ENCODE data around the gene DDB1.
"Not testable (repeated sequence)": the region's sequence is repeated elsewhere in the genome, so short reads cannot be mapped to it uniquely, and the experiment has no call there.

The DDB1 gene

DNA sequence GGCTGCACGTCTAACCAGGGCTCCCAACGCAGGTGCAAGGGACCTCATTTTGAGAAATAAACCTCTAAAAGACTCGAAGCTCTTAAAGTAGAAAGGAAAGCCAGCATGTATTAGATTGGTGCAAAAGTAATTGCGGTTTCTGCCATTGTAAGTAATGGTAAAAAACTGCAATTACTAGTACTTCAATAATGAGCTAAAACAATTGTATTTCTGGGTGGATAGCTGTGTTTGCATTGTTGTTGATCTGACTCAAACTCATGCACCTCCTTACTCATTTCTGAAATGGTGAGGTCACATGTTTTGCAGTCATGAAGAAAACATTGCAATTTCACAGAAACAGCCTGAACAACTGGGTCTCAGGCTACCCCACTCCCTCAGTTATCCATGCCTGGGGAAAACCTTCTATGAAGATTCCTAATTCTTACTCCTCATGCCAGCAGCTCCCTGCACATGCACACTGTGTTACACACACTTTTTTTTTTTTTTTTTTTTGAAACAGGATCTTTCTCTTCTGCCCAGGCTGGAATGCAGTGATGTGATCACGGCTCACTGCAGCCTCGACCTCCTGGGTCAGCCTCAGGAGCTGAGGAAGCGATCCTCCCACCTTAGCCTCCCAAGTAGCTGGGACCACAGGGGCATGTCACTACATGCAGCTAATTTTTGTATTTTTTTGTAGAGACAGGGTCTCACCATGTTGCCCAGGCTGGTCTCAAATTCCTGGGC lies 62.4 kb downstream of the DDB1 start:
- DNase-seq (ENCODE audit: insufficient read length, low spot score) (peak; percentile 42), FAIRE-seq (no peak)
- TF ChIP-seq POLR2A (IDR thresholded peaks at IDR 0.05; ENCODE audit: low read depth, low read length), result no peak

DNA sequence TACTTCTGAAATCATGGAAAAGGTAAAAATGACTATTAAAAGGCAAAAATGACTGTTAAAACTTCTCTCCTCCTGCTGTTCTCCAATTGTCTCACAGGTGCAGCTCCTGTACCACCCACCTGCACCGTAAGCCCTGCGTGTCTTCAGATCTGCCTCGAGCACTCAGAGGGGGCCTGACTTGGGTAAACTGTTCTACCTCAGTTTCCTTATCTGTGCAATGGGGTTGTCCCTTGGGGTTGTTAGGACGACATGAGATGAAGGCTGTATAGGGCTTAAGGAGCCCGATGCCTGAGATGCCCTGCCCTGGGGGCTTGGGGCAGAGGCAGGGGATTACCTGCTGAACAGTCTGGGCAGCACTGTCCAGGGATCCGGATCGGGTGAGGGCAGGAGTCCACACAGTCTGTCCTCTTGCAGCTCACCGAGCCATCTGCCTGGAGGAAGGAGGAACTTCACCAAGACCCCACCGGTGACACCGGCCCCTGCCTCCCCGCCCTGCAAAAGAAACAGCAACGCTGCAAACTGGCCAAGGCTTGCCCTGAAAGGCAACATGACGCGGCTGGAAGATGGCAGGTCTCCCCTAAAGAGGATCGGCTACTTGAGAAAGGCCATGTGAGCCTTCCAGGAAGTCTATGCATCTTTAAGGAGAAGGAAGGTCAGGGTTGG lies 64.2 kb downstream of the DDB1 start:
- no peak for DNase-seq (ENCODE audit: insufficient read length, low spot score)
- no peak for FAIRE-seq
- TF ChIP-seq POLR2A (IDR thresholded peaks at IDR 0.05; ENCODE audit: low read depth, low read length), result no peak

DNA sequence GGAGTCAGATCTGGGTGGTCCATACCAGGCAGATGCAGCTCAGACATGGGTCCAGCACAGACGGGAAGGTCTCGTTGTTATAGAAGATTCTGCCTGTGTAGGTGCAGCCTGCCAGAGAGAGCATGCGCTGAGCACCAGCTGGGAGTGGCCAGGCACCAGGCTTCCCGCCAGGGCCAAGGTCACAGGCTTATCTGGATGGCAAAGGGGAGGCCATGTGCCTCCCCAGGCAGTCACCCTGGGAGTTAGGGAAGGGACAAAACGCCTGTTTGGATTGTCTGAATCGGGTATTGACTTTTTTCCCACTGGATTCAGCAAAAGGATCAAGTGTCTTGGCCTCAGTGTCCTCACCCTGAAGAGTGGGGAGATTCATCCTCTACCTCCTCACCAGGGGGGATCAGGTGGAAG lies 65.5 kb downstream of the DDB1 start:
- no peak for TF ChIP-seq POLR2A (IDR thresholded peaks at IDR 0.05; ENCODE audit: low read depth, low read length)
- no peak for DNase-seq (ENCODE audit: insufficient read length, low spot score)
- FAIRE-seq, result no peak

DNA sequence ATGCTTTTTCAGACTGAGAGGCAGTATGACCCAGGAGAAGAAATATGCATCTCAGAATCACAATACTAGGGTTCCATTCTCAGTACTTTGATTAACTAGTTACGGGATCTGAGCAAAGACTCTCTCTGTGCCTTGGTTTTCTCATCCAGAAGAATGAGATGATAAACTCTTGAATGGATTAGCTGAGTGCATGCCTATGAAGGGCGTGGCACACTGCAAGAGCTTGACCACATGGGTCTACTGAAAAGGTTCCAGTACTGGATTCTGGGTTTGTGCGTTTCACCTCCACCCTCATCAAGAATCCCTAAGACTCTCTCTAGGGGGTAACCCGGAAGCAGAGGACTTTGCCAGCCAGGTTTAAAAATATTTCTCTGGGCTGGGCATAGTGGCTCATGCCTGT lies 66.3 kb downstream of the DDB1 start:
- DNase-seq (ENCODE audit: insufficient read length, low spot score), result peak; percentile 40

DNA sequence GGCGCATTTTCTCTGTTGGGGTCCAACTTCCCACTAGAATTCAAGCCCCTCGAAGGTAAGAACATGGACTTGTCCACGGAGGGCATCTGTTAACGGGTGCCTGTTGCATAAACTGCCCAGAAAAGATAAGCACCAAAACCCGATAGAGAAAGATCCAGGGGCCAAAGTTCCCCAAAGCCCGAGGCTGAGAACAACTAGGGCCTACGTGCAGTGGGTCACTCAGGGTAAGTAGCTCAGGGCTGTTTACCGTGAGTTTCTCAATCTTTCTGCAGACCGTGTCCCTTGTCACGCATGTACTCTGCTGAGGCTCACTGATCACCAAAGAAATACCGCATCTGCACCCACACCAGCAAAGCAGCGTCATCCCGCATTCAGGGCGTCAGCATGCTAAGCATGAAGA lies 67.5 kb downstream of the DDB1 start:
- FAIRE-seq, result no peak
- TF ChIP-seq POLR2A (IDR thresholded peaks at IDR 0.05; ENCODE audit: low read depth, low read length), result no peak
- DNase-seq (ENCODE audit: insufficient read length, low spot score), result no peak

More for the DNA sequence above, 66.3 kb downstream of the DDB1 start:
- FAIRE-seq, result no peak
- TF ChIP-seq POLR2A (IDR thresholded peaks at IDR 0.05; ENCODE audit: low read depth, low read length), result no peak

DNA sequence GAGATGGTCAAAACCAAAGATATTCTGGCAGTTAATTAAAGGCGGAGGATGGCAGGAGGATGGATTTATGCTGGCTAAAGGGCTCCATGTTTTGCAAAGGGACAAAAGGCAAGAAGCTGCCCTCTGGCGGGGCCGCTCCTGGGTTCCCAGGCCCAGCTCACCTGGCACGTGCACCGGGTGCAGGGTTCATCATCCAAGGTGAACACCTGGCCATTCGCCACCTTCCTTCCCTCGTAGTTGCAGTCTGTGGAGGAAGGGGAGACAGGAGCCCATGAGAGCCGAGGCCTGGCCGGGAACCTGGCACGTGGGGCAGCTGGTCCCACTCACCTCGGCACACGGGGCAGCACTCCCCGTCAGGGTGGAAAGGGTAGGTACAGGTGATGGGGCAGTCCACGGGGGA lies 68.1 kb downstream of the DDB1 start:
- no peak for TF ChIP-seq POLR2A (IDR thresholded peaks at IDR 0.05; ENCODE audit: low read depth, low read length)
- FAIRE-seq, result no peak
- DNase-seq (ENCODE audit: insufficient read length, low spot score), result no peak

DNA sequence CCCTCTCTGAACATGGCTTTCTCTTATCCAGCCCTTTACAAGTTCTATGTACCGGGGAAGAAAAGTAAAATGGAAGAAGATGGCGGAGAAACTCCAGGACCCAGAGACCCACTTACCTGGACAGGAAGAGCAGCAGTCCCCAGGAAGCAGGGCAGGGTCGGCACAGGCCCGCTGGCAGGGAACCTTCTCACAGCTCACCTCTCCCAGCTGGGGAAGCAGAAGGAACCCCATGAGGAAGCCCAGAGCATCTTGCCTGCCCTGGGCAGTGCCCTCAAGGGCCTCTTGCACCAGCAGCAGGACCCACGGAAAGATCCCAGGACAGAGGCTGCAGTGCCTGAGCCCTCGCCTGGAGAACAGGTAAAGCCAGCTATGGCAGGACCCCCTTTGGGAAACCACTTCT lies 68.5 kb downstream of the DDB1 start:
- TF ChIP-seq POLR2A (IDR thresholded peaks at IDR 0.05; ENCODE audit: low read depth, low read length), result no peak
- DNase-seq (ENCODE audit: insufficient read length, low spot score), result no peak
- no peak for FAIRE-seq

DNA sequence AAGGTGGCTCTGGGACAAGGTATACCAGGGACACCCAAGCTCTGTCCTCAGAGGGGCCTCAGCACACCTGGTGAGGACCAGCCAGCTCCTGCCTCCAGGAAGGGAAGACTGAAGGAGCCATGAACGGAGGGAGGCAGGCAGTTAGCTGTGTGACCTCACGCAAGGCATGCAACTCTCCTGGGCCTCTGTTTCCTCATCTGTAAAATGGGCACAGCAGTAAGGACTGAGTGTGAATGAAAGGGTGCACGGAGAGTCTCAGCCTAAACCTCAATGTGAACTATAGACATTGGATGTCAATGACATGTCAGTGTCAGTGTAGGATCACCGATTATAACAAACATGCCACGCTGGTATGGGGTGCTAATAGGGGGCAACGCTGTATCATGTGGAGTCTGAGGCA lies 73.5 kb downstream of the DDB1 start:
- FAIRE-seq (no peak), DNase-seq (ENCODE audit: insufficient read length, low spot score) (no peak)
- TF ChIP-seq POLR2A (IDR thresholded peaks at IDR 0.05; ENCODE audit: low read depth, low read length), result no peak

DNA sequence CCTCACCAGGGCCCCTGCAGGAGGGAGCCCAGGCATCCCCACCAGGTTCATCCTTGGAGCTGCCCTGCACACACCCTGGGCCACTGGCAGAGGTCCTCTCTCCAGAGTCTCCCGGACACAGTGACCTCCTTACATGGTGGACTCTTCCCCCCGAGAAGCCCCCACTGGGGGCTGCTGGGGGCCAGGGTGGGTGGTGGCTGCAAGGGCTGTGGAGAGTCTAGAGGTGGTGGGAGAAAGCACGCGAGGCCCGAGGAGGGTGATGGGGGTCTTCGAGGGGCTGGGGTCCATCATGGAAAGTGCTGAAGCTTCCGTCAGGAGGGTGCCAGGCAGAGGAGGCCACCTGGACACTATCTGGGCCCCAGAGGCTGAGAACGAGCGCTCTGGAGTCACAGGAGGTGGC lies 74.4 kb downstream of the DDB1 start:
- no peak for TF ChIP-seq POLR2A (IDR thresholded peaks at IDR 0.05; ENCODE audit: low read depth, low read length)
- no peak for FAIRE-seq
- DNase-seq (ENCODE audit: insufficient read length, low spot score), result no peak

DNA sequence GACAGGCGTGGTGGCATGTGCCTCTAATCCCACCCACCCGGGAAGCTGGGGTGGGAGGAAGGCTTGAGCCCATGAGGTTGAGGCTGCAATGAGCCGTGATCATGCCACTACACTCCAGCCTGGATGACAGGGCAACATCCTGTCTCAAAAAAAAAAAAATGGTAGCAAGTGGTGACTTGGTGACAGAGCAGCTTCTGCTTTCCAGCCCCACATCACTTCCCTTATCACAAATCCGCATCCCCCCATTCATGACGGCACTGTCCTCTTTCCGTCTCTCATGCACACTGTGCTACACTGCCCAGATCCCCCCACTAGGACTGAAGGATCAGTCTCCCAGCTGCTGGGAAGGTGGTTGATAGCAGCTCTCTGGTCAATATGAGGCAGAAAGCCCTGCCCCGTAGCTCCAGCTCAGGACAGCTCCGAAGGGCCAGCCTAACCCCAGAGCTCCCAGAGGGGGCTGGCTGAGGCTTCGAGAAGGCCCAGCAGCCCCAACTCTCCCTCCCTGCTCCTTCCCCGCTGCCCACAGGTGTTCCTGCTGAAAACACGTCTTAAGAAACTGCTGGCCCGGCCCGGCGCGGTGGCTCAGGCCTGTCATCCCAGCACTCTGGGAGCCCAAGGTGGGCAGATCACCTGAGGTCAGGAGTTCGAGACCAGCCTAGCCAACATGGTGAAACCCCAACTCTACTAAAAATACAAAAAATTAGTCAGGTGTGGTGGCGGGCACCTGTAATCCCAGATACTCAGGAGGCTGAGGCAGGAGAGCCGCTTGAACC lies 76.0 kb downstream of the DDB1 start:
- no peak for TF ChIP-seq POLR2A (IDR thresholded peaks at IDR 0.05; ENCODE audit: low read depth, low read length)
- no peak for DNase-seq (ENCODE audit: insufficient read length, low spot score)
- no peak for FAIRE-seq

DNA sequence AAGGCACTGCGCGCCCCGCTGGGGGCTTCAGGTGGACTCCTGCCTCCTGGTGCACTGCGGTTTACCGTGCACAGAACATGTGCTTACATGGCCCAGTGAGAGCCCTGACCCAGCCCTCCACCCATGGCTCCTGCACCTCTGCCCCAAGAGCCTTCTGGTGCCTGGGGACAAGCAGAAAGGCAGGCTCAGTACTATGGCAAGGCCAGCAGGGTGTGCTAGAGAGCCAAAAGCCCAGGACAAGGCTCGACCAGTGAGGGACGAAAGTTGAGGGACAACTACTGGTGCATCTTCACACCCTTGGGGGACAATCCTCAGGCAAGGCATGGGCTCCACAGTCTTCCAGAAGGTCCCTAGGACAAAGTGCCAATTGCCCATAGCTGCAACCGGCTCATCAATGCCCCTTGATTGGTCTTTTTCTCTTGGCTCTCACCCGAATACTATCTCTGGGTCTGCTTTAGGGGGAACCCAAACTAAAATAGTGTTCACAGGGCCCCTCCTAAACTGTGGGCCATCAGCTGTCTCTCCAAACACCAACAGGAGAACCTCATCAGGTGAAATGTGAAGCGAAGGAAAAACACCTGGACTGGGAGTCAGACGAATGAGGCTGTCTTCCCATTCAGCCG lies 78.4 kb downstream of the DDB1 start:
- DNase-seq (ENCODE audit: insufficient read length, low spot score), result peak; percentile 85
- FAIRE-seq, result no peak
- TF ChIP-seq POLR2A (IDR thresholded peaks at IDR 0.05; ENCODE audit: low read depth, low read length), result no peak

DNA sequence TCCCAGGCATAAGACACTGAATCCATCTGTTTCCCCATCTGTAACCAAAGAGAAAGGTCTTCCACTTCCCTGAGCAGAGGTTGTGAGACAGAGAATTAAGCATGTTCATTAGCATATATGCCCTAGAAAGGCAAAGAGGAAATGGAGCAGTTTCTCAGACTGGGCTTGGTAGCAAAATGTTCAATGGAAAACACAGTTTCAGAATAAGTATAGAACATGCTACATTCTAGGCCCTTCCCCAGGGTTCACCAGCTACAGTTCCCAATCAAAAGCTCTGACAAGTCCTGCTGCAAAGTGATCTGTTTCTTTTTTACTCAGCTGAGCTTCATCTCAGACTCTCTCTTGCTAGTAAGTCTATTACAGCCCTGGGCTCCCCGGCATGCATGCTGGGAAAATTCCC lies 80.6 kb downstream of the DDB1 start:
- FAIRE-seq; DNase-seq (ENCODE audit: insufficient read length, low spot score): not testable (repeated sequence)

DNA sequence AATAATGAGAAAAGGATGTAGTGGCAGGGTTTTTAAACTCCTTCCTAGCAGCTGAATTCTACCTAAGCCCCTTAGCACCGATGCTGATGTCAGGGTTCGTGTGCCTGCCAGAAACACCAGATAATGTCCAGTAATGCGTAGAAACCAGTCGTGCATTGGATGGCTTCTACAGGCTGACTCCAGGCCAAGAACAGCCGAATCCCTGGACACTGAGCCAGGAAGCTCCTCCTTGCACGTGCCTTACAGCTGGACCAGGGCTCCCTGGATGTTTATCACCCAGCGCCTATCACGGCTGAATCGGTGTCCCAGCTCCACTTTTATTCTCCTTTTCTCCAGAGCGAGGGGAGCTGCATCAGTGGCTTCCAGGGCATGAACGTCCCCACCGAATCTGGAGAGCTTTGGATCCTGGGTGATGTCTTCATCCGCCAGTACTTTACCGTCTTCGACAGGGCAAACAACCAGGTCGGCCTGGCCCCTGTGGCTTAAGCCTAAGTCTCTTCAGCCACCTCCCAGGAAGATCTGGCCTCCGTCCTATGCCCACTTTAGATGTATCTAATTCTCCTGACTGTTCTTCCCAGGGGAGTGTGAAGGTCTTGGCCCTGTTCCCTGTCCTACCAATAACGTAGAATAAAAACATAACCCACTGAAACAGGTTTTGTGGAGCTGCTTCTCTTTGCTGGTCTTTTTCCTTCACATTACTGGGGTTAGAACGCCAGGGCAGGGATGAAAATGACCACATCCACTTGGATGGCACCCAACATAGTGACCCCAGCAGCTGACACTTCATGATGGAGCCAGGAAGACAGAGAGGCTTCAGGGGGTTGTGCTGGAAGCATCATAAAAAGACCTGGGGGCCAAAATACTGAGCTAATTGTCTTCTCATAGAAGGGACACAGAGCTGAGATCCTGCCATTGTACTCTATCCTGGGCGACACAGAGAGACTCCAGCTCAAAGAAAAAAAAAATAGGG lies 81.8 kb downstream of the DDB1 start:
- not testable (repeated sequence) for DNase-seq (ENCODE audit: insufficient read length, low spot score); FAIRE-seq
